ENCODE data around the gene ADCY7.
"Not testable (repeated sequence)": the region's sequence is repeated elsewhere in the genome, so short reads cannot be mapped to it uniquely, and the experiment has no call there.

The ADCY7 gene

DNA sequence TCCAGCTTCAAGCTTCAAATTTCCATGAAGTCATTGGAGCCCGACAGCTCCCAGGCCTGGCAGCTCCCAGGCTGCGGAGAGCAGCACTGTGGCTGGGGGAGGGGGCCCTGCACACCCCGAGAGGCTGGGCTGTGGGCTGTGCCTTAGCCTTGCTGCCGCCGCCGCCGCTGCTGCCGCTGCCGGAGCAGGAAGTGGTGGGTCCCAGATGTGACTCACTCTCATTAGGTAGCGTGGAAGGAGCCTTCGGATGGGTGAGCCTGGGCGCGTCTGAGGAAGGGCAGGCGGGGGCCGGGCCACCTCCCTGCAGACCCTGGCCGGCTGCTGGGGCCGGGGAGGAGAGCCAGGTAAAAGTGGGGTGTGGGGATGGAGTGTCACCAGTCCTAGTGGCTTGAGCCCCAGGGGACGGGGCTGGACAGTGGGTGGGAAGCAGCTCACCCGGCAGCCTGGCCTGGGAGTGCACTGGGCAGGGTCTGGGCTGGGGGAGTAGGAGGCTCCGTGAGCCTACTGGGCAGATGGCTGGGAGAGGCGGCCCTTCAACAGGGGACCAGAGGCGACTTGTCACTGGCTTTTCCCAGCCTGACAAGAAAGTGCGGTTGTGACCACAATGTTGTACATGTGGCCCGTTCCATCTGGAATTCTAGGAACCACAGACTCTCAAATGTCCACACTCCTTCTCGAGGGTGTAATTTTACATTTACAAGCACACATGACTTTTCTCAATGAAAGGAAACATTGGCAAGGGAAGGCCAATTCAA lies at the start of gene ADCY7:
ADCY7 (plus strand) TSS at position 215 of the 755 bp plus-strand sequence. CDS start 21,629 bp downstream, outside the sequence.
- peak; percentile 80 for DNase-seq

DNA sequence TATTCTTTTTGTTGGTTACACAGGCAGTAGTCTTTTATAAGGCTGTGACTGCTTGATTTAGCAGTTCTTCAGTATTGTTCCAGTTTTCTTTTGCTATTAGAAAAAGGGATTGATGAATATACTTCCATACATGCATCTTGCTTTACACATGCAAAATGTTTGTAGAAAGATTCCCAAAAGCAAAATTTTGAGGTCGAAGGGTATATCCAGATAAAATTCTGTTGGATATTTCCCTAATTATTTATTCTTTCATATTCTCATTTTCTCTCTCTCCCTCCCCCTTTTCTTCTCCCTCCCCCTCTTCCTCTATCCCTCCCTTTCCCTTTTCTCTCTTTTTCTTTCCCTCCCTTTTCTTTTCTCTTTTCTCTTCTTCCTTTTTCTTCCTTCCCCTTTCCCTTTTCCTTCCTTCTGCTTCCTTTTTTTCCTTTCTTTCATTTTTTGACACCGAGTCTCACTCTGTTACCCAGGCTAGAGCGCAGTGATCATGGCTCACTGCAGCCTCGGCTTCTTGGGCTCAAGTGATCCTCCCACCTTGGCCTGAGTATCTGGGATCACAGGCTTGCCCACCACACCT lies 46.9 kb upstream of the ADCY7 start:
- no peak for DNase-seq

DNA sequence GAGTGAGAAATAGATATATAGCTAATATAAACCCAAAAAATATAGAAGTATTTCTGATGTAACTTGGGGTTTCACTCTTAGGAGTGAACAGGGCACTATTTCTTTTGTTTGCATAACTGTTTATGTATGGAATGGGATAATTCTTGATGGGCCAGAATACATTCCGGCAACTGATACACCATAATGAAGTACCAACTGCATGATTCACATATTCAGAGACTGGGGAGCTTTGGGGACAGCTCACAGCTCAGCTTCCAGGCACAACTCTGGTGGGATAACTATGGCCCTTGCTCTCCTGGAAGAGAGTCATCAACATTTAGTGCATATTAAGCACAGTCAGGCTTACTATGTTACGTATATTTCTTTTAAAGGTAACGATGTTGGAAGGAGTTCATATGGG lies 42.1 kb upstream of the ADCY7 start:
- no peak for DNase-seq

DNA sequence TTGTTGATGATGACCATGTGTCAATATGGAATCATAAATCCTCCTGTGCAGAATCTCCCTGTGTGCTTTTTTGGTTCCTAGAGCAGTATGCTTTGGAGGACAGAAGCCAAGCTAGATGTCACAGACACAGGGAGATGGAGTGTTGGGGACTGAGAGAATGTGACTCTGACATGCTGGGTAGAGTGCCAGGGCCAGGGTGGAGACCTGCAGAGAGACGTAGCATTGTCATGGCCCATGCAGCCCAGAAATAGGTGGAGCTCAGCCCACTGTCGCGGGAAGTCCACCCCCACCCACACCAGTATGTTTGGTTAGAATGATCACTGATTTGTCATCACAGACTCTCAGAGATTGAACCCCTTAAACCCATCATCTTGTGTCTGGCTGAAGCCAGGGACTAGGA lies 39.2 kb upstream of the ADCY7 start:
- DNase-seq = no peak

DNA sequence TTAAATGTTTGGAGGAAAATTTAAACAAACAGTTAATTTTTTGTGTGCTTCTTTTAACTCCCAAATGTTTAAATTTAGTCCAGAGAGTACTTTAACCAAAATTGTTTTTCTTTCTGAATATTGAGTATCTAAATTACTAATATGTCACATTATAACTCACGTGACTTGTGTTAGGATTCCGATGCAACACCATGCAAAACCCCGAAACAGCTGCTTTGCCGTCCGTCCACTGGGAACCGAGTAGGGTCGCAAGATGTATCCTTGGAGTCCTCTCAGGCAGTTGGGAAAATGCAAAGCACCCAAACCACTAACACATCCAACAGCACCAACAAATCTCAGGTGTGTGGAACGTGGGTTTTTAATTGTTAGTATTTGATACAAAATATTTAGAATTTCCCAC lies 38.7 kb upstream of the ADCY7 start:
- no peak for DNase-seq

DNA sequence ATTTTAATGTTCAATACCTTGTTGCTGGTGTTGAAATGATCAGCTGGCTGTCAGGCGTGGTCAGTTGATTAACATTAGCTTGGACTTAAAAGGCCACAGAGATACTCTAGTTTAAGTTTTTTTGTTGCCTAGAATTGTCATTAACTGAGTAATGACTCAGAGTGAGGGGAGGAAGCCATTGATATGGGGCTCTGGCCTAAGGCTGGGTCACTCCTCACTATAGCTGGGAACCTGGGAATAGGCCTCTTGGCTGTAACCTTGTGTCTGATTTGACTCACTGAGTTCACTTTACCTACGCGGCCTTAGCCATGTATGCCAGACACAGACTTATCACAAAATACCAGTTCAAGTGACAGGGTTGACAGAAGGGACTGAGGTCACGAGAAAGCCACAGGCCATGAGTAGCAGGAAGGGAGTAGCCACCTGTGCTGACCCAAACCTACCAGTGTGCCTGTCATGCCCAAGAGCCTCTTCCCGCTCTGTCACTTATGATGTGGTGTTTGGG lies 37.9 kb upstream of the ADCY7 start:
- DNase-seq = no peak

GRCh38 chr16:50229149-50229726 lies 37.1 kb upstream of the ADCY7 start:
- DNase-seq = no peak

DNA sequence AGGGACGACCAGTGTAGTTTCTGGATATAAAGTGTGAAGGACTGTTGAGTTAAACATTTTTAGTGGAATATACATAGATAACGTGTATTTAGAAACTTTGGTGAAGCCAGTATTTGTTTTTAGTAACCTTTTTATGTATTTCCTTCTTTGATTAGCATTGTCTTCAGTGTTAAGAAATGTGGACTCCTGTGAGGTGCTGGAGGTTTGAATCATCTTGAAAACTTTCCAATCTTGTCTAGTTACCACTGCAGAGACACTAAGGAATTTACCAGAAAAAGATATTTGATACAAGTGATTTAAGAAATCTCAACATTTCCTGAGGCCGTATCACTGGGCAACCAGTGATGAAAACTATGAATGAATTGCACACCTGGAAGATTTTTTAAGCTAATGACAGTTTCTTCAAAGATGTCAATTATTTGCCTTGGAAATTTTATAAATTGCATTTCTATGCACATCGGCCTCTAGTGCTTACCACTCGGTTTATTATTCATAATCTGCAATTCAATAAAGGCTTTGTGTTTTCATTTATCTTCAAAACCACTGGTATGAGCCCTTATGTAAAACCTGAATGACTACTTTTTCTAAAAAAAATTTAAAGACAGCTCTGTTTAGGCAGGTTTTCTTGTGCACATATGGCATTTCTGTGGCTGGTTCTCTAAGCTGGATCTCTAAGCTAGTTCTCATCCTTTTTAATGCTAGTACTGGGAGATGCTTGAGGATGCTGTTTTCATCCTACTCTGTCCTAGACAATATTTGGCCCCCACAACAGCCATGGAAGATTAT lies 31.4 kb upstream of the ADCY7 start:
- no peak for DNase-seq

- DNase-seq = no peak
Measured at GRCh38 chr16:50235581-50235980, 30.8 kb upstream of the ADCY7 start.

GRCh38 chr16:50238314-50238713 lies 28.0 kb upstream of the ADCY7 start:
- DNase-seq = no peak

GRCh38 chr16:50238868-50239301 lies 27.5 kb upstream of the ADCY7 start:
- no peak for DNase-seq

DNA sequence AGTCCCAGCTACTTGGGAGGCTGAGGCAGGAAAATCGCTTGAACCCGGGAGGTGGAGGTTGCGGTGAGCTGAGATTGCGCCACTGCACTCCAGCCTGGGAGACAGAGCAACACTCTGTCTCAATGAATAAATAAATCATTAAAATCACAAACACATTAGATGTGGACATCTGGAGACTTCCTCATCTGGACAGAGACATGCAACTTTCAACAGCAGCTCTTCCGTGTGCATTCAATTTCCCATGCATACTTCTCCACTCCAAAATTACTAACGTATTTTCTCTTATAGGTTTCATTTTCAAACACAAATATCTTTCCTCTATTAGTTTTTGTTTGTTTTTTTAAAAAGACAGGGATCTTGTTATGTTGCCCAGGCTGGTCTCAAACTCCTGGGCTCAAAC lies 23.3 kb upstream of the ADCY7 start:
- DNase-seq = not testable (repeated sequence)

- DNase-seq = no peak
Measured at GRCh38 chr16:50244140-50244503, 22.2 kb upstream of the ADCY7 start.

- no peak for DNase-seq
Measured at GRCh38 chr16:50244504-50245416, 21.6 kb upstream of the ADCY7 start.

DNA sequence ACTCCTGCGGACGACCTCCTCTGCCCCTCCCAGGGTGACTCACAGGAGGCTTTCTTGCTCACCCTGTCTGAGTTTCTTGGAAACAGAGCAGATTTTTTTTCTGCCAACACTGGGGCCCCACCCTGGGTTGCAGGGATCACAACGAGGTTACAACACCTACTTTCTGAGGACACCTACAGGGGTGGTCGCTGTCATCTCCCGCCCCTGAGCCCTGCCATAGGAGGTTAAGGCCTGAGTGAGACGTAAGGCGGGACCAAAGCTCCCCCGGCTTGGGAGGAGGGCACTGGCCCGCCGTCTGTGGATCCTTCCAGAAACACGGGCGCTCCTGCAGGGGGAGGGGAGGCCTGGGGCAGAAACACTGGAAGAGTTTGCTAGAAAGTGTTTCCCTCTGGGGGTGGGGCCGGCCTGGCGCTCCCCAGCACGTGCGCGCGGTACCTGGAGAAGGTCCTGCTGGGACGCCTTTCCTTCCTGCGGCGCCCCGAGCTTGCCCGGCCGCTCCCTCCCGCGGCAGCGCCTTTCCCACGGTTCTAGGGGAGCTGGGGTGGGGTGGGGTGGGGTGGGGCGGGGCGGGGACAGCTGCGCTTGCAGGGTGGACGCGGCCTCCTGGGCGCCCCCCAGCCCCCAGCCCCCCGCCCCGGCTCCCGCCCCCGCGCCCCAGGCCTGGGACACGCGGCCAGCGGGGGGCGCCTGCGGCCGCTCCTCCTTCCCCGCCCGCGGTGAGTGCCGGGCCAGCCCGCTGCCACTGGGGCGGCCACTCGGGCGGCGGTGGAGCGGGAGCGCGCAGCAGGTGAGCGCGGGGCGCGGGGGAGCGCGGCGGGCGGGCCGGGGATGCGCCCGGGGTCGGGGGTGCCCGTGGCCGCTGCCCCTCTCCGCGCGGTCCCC lies 20.7 kb upstream of the ADCY7 start:
- peak; percentile 56 for DNase-seq

- no peak for DNase-seq
Measured at GRCh38 chr16:50246299-50247122, 19.8 kb upstream of the ADCY7 start.

DNA sequence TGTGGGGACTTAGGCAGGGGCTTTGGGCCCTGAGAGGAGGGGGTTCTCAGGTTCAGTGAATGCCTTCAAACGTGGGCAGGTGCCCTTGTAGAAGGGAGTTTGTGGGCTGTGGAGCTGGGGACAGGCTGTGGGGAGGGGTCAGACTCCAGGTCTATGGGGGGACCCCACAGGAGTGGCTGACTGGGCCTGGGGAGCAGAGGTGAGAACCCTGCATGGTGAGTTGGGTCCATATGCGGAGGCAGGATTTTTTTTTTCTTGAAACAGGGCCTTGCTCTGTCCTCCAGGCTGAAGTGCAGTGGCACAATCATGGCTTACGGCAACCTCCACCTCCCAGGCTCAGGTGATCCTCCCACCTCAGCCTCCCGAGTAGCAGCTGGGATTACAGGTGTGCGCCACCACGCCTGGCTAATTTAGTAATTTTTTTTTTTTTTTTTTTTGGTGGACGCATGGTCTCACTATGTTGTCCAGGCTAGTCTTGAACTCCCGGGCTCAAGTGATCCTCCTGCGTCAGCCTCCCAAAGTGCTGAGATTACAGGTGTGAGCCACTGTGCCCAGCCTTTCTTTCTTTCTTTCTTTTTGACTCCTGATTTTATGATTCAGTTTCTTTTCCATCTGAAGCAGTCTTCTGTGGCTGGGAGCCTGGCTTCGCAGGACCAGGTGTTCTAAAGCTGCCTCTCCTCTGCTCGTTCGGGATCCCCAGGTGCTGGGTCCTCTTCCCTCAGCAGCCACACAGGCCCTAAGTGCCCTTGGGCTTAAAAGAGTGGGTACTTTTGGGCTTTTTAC lies 19.0 kb upstream of the ADCY7 start:
- DNase-seq = no peak

GRCh38 chr16:50247906-50248608 lies 18.3 kb upstream of the ADCY7 start:
- DNase-seq = no peak

DNA sequence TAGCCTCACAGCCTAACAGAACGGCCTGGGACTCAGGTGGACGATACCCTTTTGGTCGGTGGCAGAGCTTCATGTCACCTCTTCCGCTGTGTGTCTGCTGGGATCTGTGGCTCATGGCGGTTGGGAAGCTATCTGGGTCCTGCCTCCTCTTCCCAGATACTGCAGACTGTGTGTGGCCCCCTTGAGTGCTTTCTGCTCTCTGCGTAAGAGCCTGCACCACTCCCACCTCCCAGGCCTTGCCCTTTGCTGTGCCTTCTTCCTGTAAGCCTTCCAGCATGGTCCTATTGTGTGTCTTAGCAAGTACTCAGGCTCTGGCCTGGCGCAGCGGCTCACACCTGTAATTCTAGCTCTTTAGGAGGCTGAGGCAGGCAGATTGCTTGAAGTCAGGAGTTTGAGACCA lies 17.5 kb upstream of the ADCY7 start:
- DNase-seq = no peak
